NB4 (cell line): ENCODE results near the gene DLG2.

Source experiments
- MAX ChIP-seq: IDR thresholded peaks from 2 replicates; pipeline ENCODE4 v1.6.1; 2011; ENCODE audit warnings: low read depth, low read length
- MYC ChIP-seq: IDR thresholded peaks from 2 replicates; pipeline ENCODE4 v1.6.1; 2011; ENCODE audit warnings: low read depth, low read length
- POLR2A ChIP-seq: IDR thresholded peaks from 2 replicates; pipeline ENCODE4 v1.6.1; 2011; ENCODE audit warnings: mild to moderate bottlenecking; ENCODE audit not compliant: insufficient read length; ENCODE audit errors: extremely low read depth
- TF ChIP-seq, protein P1 (sequence below): IDR thresholded peaks from one replicate; pipeline ENCODE4 v1.5.1; 2012; ENCODE audit warnings: low read depth, low read length

GRCh38 chr11:84310268-84310667 is 1316.9 kb downstream of the DLG2 start:
- TF ChIP-seq POLR2A = no peak
- TF ChIP-seq, protein P1, sequence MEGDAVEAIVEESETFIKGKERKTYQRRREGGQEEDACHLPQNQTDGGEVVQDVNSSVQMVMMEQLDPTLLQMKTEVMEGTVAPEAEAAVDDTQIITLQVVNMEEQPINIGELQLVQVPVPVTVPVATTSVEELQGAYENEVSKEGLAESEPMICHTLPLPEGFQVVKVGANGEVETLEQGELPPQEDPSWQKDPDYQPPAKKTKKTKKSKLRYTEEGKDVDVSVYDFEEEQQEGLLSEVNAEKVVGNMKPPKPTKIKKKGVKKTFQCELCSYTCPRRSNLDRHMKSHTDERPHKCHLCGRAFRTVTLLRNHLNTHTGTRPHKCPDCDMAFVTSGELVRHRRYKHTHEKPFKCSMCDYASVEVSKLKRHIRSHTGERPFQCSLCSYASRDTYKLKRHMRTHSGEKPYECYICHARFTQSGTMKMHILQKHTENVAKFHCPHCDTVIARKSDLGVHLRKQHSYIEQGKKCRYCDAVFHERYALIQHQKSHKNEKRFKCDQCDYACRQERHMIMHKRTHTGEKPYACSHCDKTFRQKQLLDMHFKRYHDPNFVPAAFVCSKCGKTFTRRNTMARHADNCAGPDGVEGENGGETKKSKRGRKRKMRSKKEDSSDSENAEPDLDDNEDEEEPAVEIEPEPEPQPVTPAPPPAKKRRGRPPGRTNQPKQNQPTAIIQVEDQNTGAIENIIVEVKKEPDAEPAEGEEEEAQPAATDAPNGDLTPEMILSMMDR = no peak
- TF ChIP-seq MYC = no peak
- TF ChIP-seq MAX = no peak
